ENCODE results near the gene EXOSC10. TPM values are rescaled to one million over a fixed set of nuclear protein-coding genes. Genes with fewer than 3 reads are reported as not detected.
"Not testable (repeated sequence)": the region's sequence is repeated elsewhere in the genome, so short reads cannot be mapped to it uniquely, and the experiment has no call there.

The EXOSC10 gene
- total RNA-seq, 1 donor from 2014 or later = 49.1 TPM

GRCh38 chr1:11042065-11042464, 57.6 kb downstream of the EXOSC10 start:
- no peak overlapping the region for H3K27ac Mint-ChIP-seq (ENCODE audit: unreplicated experiment)
- no peak for DNase-seq (ENCODE audit: low spot score)
- H3K27me3 Mint-ChIP-seq (ENCODE audit: low read depth) = no peaks in the 10 kb centered on the region
- no peaks in the 10 kb centered on the region for H3K9me3 Mint-ChIP-seq (ENCODE audit: low read depth)
- no peaks in the 10 kb centered on the region for H3K36me3 Mint-ChIP-seq (ENCODE audit: low read depth)
- H3K4me1 Mint-ChIP-seq (ENCODE audit: low read depth) = peaks cover 8% of the 10 kb centered on the region
- no peak overlapping the region for H3K4me3 Mint-ChIP-seq (ENCODE audit: unreplicated experiment)
- no peak for TF ChIP-seq CTCF (IDR thresholded peaks at IDR 0.05)

GRCh38 chr1:11041048-11041447, 58.6 kb downstream of the EXOSC10 start:
- TF ChIP-seq CTCF (IDR thresholded peaks at IDR 0.05) = no peak
- H3K9me3 Mint-ChIP-seq (ENCODE audit: low read depth) = no peaks in the 10 kb centered on the region
- no peak overlapping the region for H3K4me3 Mint-ChIP-seq (ENCODE audit: unreplicated experiment)
- H3K4me1 Mint-ChIP-seq (ENCODE audit: low read depth) = peaks cover 8% of the 10 kb centered on the region
- no peak for DNase-seq (ENCODE audit: low spot score)
- no peaks in the 10 kb centered on the region for H3K27me3 Mint-ChIP-seq (ENCODE audit: low read depth)
- no peaks in the 10 kb centered on the region for H3K36me3 Mint-ChIP-seq (ENCODE audit: low read depth)
- no peak overlapping the region for H3K27ac Mint-ChIP-seq (ENCODE audit: unreplicated experiment)

GRCh38 chr1:11040105-11040429, 59.6 kb downstream of the EXOSC10 start:
- not testable (repeated sequence) for H3K27me3 Mint-ChIP-seq (ENCODE audit: low read depth); H3K36me3 Mint-ChIP-seq (ENCODE audit: low read depth)

GRCh38 chr1:11039351-11040104, 60.1 kb downstream of the EXOSC10 start:
- no peak for DNase-seq (ENCODE audit: low spot score)
- H3K4me3 Mint-ChIP-seq (ENCODE audit: unreplicated experiment) = no peak overlapping the region
- TF ChIP-seq CTCF (IDR thresholded peaks at IDR 0.05) = no peak

More at GRCh38 chr1:11040105-11040429, 59.6 kb downstream of the EXOSC10 start:
- H3K4me3 Mint-ChIP-seq (ENCODE audit: unreplicated experiment); H3K4me1 Mint-ChIP-seq (ENCODE audit: low read depth); DNase-seq (ENCODE audit: low spot score); H3K27ac Mint-ChIP-seq (ENCODE audit: unreplicated experiment); H3K9me3 Mint-ChIP-seq (ENCODE audit: low read depth): not testable (repeated sequence)

GRCh38 chr1:11037740-11038182, 61.9 kb downstream of the EXOSC10 start:
- Mint-ChIP-seq H3K4me1 (ENCODE audit: low read depth) (peaks cover 8% of the 10 kb centered on the region), H3K27ac (ENCODE audit: unreplicated experiment) (no peak overlapping the region), H3K9me3 (ENCODE audit: low read depth) (no peaks in the 10 kb centered on the region), H3K4me3 (ENCODE audit: unreplicated experiment) (no peak overlapping the region), H3K36me3 (ENCODE audit: low read depth) (no peaks in the 10 kb centered on the region), H3K27me3 (ENCODE audit: low read depth) (no peaks in the 10 kb centered on the region)
- peak; percentile 96 for TF ChIP-seq CTCF (IDR thresholded peaks at IDR 0.05)
- no peak for DNase-seq (ENCODE audit: low spot score)

More at GRCh38 chr1:11039351-11040104, 60.1 kb downstream of the EXOSC10 start:
- H3K9me3 Mint-ChIP-seq (ENCODE audit: low read depth) = no peaks in the 10 kb centered on the region
- peaks cover 8% of the 10 kb centered on the region for H3K4me1 Mint-ChIP-seq (ENCODE audit: low read depth)
- no peaks in the 10 kb centered on the region for H3K27me3 Mint-ChIP-seq (ENCODE audit: low read depth)
- no peaks in the 10 kb centered on the region for H3K36me3 Mint-ChIP-seq (ENCODE audit: low read depth)
- H3K27ac Mint-ChIP-seq (ENCODE audit: unreplicated experiment) = no peak overlapping the region

GRCh38 chr1:11037019-11037739, 62.5 kb downstream of the EXOSC10 start:
- H3K27me3 Mint-ChIP-seq (ENCODE audit: low read depth); H3K36me3 Mint-ChIP-seq (ENCODE audit: low read depth); DNase-seq (ENCODE audit: low spot score); H3K4me1 Mint-ChIP-seq (ENCODE audit: low read depth); H3K27ac Mint-ChIP-seq (ENCODE audit: unreplicated experiment); H3K9me3 Mint-ChIP-seq (ENCODE audit: low read depth); H3K4me3 Mint-ChIP-seq (ENCODE audit: unreplicated experiment): not testable (repeated sequence)
